H1 (cell line): ENCODE data around the gene SLC2A11.
"Not testable (repeated sequence)": the region's sequence is repeated elsewhere in the genome, so short reads cannot be mapped to it uniquely, and the experiment has no call there.

ENCODE experiments used
- EP300 ChIP-seq, 2 experiments: IDR thresholded peaks; 1 replicate in 1 of 2; 2 replicates in 1 of 2; pipeline ENCODE4 v1.6.1; 2011 to 2012; ENCODE audit warnings: low read depth in 2 of 2, low read length in 2 of 2, mild to moderate bottlenecking in 2 of 2, borderline replicate concordance in 1 of 2, inconsistent platforms in 1 of 2, moderate library complexity in 1 of 2
- EZH2 ChIP-seq: fragments of 200-600 bp; sonication (generic); IDR thresholded peaks from 2 replicates; pipeline ENCODE4 v1.7.1; 2012; ENCODE audit warnings: low read depth, mild to moderate bottlenecking, moderate library complexity, low read length, inconsistent platforms; ENCODE audit not compliant: severe bottlenecking
- FOSL1 ChIP-seq: IDR thresholded peaks from 2 replicates; pipeline ENCODE4 v1.6.1; 2011; ENCODE audit warnings: mild to moderate bottlenecking, low read depth, low read length, moderate library complexity; ENCODE audit not compliant: insufficient read depth
- GABPA ChIP-seq: IDR thresholded peaks from 2 replicates; pipeline ENCODE4 v1.6.1; 2011; ENCODE audit warnings: mild to moderate bottlenecking, low read length, moderate library complexity, borderline replicate concordance; ENCODE audit not compliant: insufficient read depth
- HDAC2 ChIP-seq, 2 experiments: fragments of 300-600 bp in 1 of 2; sonication (generic) in 1 of 2; IDR thresholded peaks; 2 replicates each; pipeline ENCODE4 v1.6.1; 2011 to 2012; ENCODE audit warnings: low read depth in 2 of 2, low read length in 2 of 2, mild to moderate bottlenecking in 2 of 2, moderate library complexity in 2 of 2, borderline replicate concordance in 1 of 2, inconsistent platforms in 1 of 2
- HDAC6 ChIP-seq: IDR thresholded peaks from one replicate; pipeline ENCODE4 v1.7.1; 2012; ENCODE audit warnings: low read depth, mild to moderate bottlenecking, inconsistent platforms, low read length, moderate library complexity
- KDM1A ChIP-seq: fragments of 200-600, 300-600 bp; sonication (generic); IDR thresholded peaks from 2 replicates; pipeline ENCODE4 v1.7.1; 2016; ENCODE audit warnings: mild to moderate bottlenecking, low read length, borderline replicate concordance
- POLR2A ChIP-seq, 2 experiments: IDR thresholded peaks; 1 replicate in 1 of 2; 2 replicates in 1 of 2; pipeline ENCODE4 v1.6.1; 2011; ENCODE audit warnings: low read depth in 2 of 2, low read length in 2 of 2, mild to moderate bottlenecking in 2 of 2; ENCODE audit errors: control extremely low read depth in 1 of 2
- TEAD4 ChIP-seq: IDR thresholded peaks from 2 replicates; pipeline ENCODE4 v1.6.1; 2012; ENCODE audit warnings: low read depth, low read length, inconsistent platforms, mixed read lengths
- YY1 ChIP-seq: IDR thresholded peaks from 2 replicates; pipeline ENCODE4 v1.6.1; 2011; ENCODE audit warnings: low read depth, mild to moderate bottlenecking, low read length
- ZNF274 ChIP-seq: IDR thresholded peaks from 2 replicates; pipeline ENCODE4 v1.7.0; 2012; ENCODE audit warnings: low read length, borderline replicate concordance; ENCODE audit errors: extremely low read depth
- TF ChIP-seq, protein P1 (sequence below), 3 experiments: IDR thresholded peaks; 1 replicate in 2 of 3; 2 replicates in 1 of 3; pipeline versions ENCODE4 v1.5.1 to v1.6.1; 2011; ENCODE audit warnings: low read length in 3 of 3, mild to moderate bottlenecking in 3 of 3, inconsistent platforms in 2 of 3, low read depth in 1 of 3, moderate library complexity in 1 of 3; ENCODE audit not compliant: insufficient read depth in 1 of 3; ENCODE audit errors: control extremely low read depth in 1 of 3
- TF ChIP-seq, protein P2 (sequence below): IDR thresholded peaks from 2 replicates; pipeline ENCODE4 v1.6.1; 2011; ENCODE audit warnings: low read length, improper control_type of control experiment
- TF ChIP-seq, protein P3 (sequence below): IDR thresholded peaks from 2 replicates; pipeline ENCODE4 v1.6.1; 2012; ENCODE audit warnings: inconsistent platforms

DNA sequence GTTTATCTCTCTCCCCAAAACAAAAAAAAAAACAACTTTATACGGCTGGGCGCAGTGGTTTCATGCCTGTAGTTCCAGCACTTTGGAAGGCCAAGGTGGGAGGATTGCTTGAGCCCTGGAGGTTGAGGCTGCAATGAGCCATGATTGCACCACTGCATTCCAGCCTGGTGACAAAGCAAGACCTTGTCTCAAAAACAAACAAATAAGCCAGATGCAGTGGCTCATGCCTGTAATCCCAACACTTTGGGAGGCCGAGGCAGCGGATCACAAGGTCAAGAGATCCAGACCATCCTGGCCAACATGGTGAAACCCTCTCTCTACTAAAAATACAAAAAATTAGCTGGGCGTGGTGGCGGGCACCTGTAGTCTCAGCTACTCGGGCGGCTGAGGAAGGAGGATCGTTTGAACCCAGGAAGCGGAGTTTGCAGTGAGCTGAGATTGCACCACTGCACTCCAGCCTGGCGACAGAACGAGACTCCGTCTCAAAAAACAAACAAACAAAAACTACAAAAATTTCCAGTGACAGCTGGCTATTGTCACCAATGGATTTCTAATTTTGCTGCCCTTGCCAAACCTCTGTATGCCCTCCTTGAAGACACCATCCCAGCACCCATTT, 64.0 kb downstream of the SLC2A11 start:
- TF ChIP-seq, protein P1, sequence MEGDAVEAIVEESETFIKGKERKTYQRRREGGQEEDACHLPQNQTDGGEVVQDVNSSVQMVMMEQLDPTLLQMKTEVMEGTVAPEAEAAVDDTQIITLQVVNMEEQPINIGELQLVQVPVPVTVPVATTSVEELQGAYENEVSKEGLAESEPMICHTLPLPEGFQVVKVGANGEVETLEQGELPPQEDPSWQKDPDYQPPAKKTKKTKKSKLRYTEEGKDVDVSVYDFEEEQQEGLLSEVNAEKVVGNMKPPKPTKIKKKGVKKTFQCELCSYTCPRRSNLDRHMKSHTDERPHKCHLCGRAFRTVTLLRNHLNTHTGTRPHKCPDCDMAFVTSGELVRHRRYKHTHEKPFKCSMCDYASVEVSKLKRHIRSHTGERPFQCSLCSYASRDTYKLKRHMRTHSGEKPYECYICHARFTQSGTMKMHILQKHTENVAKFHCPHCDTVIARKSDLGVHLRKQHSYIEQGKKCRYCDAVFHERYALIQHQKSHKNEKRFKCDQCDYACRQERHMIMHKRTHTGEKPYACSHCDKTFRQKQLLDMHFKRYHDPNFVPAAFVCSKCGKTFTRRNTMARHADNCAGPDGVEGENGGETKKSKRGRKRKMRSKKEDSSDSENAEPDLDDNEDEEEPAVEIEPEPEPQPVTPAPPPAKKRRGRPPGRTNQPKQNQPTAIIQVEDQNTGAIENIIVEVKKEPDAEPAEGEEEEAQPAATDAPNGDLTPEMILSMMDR (IDR thresholded peaks at IDR 0.05; ENCODE audit: control extremely low read depth in 1 of 3, insufficient read depth in 1 of 3, low read depth in 1 of 3, low read length in 3 of 3) = not testable (repeated sequence)
- TF ChIP-seq FOSL1; EP300 (IDR thresholded peaks at IDR 0.05; ENCODE audit: borderline replicate concordance in 1 of 2, low read depth in 2 of 2, low read length in 2 of 2); HDAC6; TEAD4; POLR2A (IDR thresholded peaks at IDR 0.05; ENCODE audit: control extremely low read depth in 1 of 2, low read depth in 2 of 2, low read length in 2 of 2); KDM1A; ZNF274; EZH2; HDAC2 (IDR thresholded peaks at IDR 0.05; ENCODE audit: borderline replicate concordance in 1 of 2, low read depth in 2 of 2, low read length in 2 of 2); YY1; GABPA: not testable (repeated sequence)
- TF ChIP-seq, protein P2, sequence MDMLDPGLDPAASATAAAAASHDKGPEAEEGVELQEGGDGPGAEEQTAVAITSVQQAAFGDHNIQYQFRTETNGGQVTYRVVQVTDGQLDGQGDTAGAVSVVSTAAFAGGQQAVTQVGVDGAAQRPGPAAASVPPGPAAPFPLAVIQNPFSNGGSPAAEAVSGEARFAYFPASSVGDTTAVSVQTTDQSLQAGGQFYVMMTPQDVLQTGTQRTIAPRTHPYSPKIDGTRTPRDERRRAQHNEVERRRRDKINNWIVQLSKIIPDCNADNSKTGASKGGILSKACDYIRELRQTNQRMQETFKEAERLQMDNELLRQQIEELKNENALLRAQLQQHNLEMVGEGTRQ = not testable (repeated sequence)
- TF ChIP-seq, protein P3, sequence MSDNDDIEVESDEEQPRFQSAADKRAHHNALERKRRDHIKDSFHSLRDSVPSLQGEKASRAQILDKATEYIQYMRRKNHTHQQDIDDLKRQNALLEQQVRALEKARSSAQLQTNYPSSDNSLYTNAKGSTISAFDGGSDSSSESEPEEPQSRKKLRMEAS = not testable (repeated sequence)
